Erythroblast (primary cell): Measurements from ENCODE around the gene GNG13.
"Not testable (repeated sequence)": the region's sequence is repeated elsewhere in the genome, so short reads cannot be mapped to it uniquely, and the experiment has no call there.

ENCODE experiments used
- GATA1 ChIP-seq: IDR thresholded peaks from 2 replicates; pipeline ENCODE4 v1.6.1; 2011; ENCODE audit warnings: low read depth, mild to moderate bottlenecking, control low read depth, low read length, moderate library complexity
- POLR2A ChIP-seq: IDR thresholded peaks from 2 replicates; pipeline ENCODE4 v1.6.1; 2011; ENCODE audit warnings: mild to moderate bottlenecking, low read length

- not testable (repeated sequence) for TF ChIP-seq POLR2A, GATA1
Measured at GRCh38 chr16:836822-837221, 36.3 kb upstream of the GNG13 start.
